ENCODE results near the gene NADK2.

The NADK2 gene

DNA sequence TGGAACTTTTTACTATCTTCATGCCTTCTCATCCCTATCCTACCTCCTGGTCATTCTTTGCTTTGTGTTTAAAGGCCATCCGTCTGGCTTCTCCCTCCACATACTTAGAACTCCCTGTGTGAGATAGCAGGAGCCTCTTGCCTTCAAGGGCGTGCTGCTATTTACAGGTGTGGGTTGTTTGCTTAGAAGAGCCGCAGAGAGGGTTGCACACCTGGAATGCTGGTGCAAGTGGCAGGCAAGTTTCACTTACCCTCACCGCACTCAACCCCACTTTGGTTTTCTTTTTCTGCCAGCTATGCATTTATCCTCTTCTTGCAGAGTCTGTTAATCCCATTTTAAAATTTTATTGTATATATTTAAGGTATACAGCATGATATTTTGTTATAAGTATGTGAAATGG, 77.3 kb downstream of the NADK2 start:
- TF ChIP-seq, protein P1, sequence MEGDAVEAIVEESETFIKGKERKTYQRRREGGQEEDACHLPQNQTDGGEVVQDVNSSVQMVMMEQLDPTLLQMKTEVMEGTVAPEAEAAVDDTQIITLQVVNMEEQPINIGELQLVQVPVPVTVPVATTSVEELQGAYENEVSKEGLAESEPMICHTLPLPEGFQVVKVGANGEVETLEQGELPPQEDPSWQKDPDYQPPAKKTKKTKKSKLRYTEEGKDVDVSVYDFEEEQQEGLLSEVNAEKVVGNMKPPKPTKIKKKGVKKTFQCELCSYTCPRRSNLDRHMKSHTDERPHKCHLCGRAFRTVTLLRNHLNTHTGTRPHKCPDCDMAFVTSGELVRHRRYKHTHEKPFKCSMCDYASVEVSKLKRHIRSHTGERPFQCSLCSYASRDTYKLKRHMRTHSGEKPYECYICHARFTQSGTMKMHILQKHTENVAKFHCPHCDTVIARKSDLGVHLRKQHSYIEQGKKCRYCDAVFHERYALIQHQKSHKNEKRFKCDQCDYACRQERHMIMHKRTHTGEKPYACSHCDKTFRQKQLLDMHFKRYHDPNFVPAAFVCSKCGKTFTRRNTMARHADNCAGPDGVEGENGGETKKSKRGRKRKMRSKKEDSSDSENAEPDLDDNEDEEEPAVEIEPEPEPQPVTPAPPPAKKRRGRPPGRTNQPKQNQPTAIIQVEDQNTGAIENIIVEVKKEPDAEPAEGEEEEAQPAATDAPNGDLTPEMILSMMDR (IDR thresholded peaks at IDR 0.05; ENCODE audit: low read depth, low read length, missing control alignments), result no peak
- H3K4me3 ChIP-seq (ENCODE audit: low read depth, low read length), result no peak overlapping the region
- no peaks in the 10 kb centered on the region for H3K27me3 ChIP-seq (replicated peaks)
- H3K36me3 ChIP-seq (replicated peaks), result peaks cover 41% of the 10 kb centered on the region
- H3K27ac ChIP-seq, result no peak overlapping the region
- DNase-seq, result no peak
- in situ Hi-C loops (cut with HindIII; ENCODE audit: low pct_ligation_motif_present, low sequenced_read_pairs), result no loop called here

DNA sequence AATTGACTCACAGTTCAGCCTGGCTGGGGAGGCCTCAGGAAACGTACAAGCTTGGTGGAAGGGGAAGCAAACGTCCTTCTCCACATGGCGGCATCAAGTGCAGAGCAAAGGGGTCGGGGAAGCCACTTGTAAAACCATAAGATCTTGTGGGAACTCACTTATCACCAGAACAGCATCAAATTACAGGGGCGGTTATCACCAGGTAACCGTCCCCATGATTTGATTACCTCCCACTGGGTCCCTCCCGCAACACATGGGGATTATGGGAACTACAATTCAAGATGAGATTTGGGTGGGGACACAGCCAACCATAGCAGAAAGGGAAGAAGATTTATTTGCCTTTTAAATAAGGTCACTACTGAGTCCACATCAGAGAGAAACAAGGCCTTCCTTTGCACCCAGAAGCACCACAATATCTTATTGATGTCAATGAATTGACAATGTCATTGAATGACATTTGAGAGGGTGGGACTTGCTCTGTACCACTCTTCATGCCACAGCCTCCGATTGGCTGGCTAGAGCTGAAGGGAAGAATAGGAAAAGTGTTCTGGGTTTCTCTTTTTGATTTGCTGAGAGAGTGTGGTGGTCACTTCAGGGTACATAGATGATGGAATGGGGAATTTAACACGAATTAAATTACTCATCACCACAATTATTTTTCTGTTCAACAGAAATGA, 78.8 kb downstream of the NADK2 start:
- no peak for DNase-seq
- Histone ChIP-seq H3K4me3 (ENCODE audit: low read depth, low read length) (no peak overlapping the region), H3K27me3 (replicated peaks) (no peaks in the 10 kb centered on the region), H3K27ac (no peak overlapping the region), H3K36me3 (replicated peaks) (peaks cover 37% of the 10 kb centered on the region)
- in situ Hi-C loops (cut with HindIII; ENCODE audit: low pct_ligation_motif_present, low sequenced_read_pairs), result no loop called here
- TF ChIP-seq, protein P1 (IDR thresholded peaks at IDR 0.05; ENCODE audit: low read depth, low read length, missing control alignments), result no peak

DNA sequence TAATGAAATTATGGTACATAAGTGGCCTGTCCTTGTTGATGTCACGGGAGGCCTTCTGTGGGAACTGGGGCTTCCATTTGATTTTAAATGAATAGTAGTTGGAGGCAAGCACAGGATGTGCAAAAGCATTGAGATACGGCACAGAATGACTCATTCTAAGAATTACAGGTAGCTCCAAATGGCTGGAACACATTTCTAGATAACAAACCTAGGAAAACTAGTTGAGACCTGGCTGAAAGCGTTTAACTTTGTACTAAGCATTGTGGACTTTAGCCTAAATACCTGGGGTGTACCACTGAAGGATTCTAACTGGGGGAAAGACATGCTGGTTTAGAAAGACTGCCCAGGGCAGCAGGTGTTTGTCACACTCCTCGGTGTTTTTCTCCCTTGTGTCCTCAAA, 80.4 kb downstream of the NADK2 start:
- no peak for DNase-seq
- Histone ChIP-seq H3K27ac (no peak overlapping the region), H3K36me3 (replicated peaks) (peaks cover 34% of the 10 kb centered on the region), H3K4me3 (ENCODE audit: low read depth, low read length) (no peak overlapping the region), H3K27me3 (replicated peaks) (no peaks in the 10 kb centered on the region)
- in situ Hi-C loops (cut with HindIII; ENCODE audit: low pct_ligation_motif_present, low sequenced_read_pairs), result no loop called here
- TF ChIP-seq, protein P1 (IDR thresholded peaks at IDR 0.05; ENCODE audit: low read depth, low read length, missing control alignments), result no peak

DNA sequence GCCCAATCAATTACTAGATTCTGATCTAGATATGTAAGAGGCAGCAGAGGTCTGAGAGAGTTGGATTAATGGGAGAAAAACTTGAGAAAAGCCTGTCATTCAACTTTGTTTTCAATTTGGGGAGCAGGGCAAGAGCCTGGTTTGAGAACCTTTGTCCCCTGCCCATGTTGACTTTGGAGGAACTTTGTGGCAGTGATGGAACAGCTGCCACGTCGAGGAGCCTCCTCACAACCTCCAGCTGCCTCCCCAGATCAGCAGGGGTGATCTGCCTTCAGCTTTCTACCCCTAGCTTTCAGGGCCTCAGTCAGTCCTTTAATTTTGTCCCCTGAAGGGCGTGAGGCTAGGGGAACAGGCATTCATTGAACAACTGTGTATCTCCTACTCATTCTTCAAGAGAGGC, 81.1 kb downstream of the NADK2 start:
- no peak overlapping the region for H3K27ac ChIP-seq
- TF ChIP-seq, protein P1 (IDR thresholded peaks at IDR 0.05; ENCODE audit: low read depth, low read length, missing control alignments), result no peak
- DNase-seq, result no peak
- in situ Hi-C loops (cut with HindIII; ENCODE audit: low pct_ligation_motif_present, low sequenced_read_pairs), result no loop called here
- peaks cover 34% of the 10 kb centered on the region for H3K36me3 ChIP-seq (replicated peaks)
- no peak overlapping the region for H3K4me3 ChIP-seq (ENCODE audit: low read depth, low read length)
- H3K27me3 ChIP-seq (replicated peaks), result no peaks in the 10 kb centered on the region

DNA sequence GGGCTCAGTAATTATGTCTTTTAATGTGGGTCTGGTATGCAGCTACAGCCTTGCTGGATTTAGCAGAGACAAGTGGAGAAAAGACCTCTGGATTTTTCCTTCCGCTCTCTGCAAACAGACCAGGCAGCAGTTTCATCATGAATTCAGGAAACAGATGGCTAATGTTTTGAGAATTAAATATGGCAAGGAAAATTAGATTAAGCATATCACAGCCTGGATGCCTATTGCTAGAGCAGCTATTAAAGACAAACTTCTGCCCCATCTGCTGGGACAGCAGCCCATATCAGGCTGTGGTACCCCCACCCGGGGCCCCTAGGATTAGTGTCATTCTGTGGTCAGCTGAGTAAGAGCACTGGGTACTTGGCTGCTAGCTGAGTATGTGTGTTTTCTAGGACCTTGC, 83.6 kb downstream of the NADK2 start:
- TF ChIP-seq, protein P1 (IDR thresholded peaks at IDR 0.05; ENCODE audit: low read depth, low read length, missing control alignments), result no peak
- no peak overlapping the region for H3K4me3 ChIP-seq (ENCODE audit: low read depth, low read length)
- H3K27me3 ChIP-seq (replicated peaks), result no peaks in the 10 kb centered on the region
- H3K27ac ChIP-seq, result no peak overlapping the region
- in situ Hi-C loops (cut with HindIII; ENCODE audit: low pct_ligation_motif_present, low sequenced_read_pairs), result no loop called here
- peaks cover 23% of the 10 kb centered on the region for H3K36me3 ChIP-seq (replicated peaks)
- no peak for DNase-seq

DNA sequence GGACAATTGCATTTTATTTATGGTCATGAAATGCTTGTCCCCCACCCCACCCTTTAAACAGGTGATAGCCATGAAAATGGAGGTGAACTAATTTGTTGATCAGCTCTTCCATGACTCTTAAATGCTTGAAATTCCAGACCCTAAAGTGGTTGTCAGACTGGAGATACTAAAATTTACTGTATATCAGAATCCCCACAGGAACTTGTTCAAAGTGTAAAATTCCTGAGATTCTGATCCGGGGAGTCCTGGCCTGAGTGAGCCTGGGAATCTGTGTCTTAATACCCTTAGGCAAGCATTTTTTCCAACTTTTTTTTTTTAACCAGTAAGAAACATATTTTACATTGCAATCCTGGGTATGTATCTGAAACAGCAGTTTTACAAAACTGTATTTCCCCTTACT, 85.1 kb downstream of the NADK2 start:
- Histone ChIP-seq H3K27me3 (replicated peaks) (no peaks in the 10 kb centered on the region), H3K36me3 (replicated peaks) (peaks cover 17% of the 10 kb centered on the region), H3K4me3 (ENCODE audit: low read depth, low read length) (no peak overlapping the region), H3K27ac (peak overlapping the region; percentile 45)
- TF ChIP-seq, protein P1 (IDR thresholded peaks at IDR 0.05; ENCODE audit: low read depth, low read length, missing control alignments), result no peak
- DNase-seq, result peak; percentile 35
- in situ Hi-C loops (cut with HindIII; ENCODE audit: low pct_ligation_motif_present, low sequenced_read_pairs), result no loop called here

Measured in brain microvascular endothelial cell (primary cell).